H9 (cell line): ENCODE measurements around the gene BIRC3. TPM values are rescaled to one million over a fixed set of nuclear protein-coding genes. Genes with fewer than 3 reads are reported as not detected.

ENCODE experiments used
- DNase-seq: peaks from one replicate; pipeline ENCODE4 v3.0.0-alpha.2; 2017
- H2AFZ ChIP-seq: one replicate; pipeline ENCODE4 v1.6.1; 2013; ENCODE audit warnings: mild to moderate bottlenecking, low read length, control low read depth, moderate library complexity
- H2AK5ac ChIP-seq: 2 replicates; pipeline ENCODE4 v1.6.1; 2013; ENCODE audit warnings: low read length, control low read depth, mixed read lengths; ENCODE audit not compliant: insufficient read length
- H2BK120ac ChIP-seq: one replicate; pipeline ENCODE4 v1.6.1; 2013; ENCODE audit warnings: low read depth, mild to moderate bottlenecking, low read length, control low read depth, inconsistent platforms; ENCODE audit not compliant: poor library complexity, severe bottlenecking
- H2BK12ac ChIP-seq: 2 replicates; pipeline ENCODE4 v1.6.1; 2013; ENCODE audit warnings: low read length, control low read depth, mixed read lengths, low read depth; ENCODE audit not compliant: insufficient read length
- H2BK15ac ChIP-seq: 2 replicates; pipeline ENCODE4 v1.6.1; 2013; ENCODE audit warnings: low read depth, low read length, control low read depth
- H2BK20ac ChIP-seq: one replicate; pipeline ENCODE4 v1.6.1; 2013; ENCODE audit warnings: low read depth, mild to moderate bottlenecking, low read length, control low read depth, inconsistent platforms; ENCODE audit not compliant: poor library complexity, severe bottlenecking
- H2BK5ac ChIP-seq: 2 replicates; pipeline ENCODE4 v1.6.1; 2013; ENCODE audit warnings: low read length, control low read depth, mixed read lengths; ENCODE audit not compliant: insufficient read length
- H3K14ac ChIP-seq: 2 replicates; pipeline ENCODE4 v1.6.1; 2013; ENCODE audit warnings: low read length, control low read depth; ENCODE audit not compliant: insufficient read depth
- H3K18ac ChIP-seq: 2 replicates; pipeline ENCODE4 v1.6.1; 2013; ENCODE audit warnings: low read depth, mild to moderate bottlenecking, mixed read lengths, low read length, control low read depth; ENCODE audit not compliant: insufficient read length
- H3K23ac ChIP-seq: 2 replicates; pipeline ENCODE4 v1.6.1; 2013; ENCODE audit warnings: low read length, control low read depth, mixed read lengths, low read depth; ENCODE audit not compliant: insufficient read length
- H3K23me2 ChIP-seq: 2 replicates; pipeline ENCODE4 v1.6.1; 2013; ENCODE audit warnings: low read depth, mild to moderate bottlenecking, mixed read lengths, low read length, control low read depth; ENCODE audit not compliant: insufficient read length, poor library complexity, severe bottlenecking
- H3K27ac ChIP-seq: 2 replicates; pipeline ENCODE4 v1.5.1; 2013; ENCODE audit warnings: low read length, control low read depth, mixed read lengths, low read depth; ENCODE audit not compliant: insufficient read length
- H3K27me3 ChIP-seq: 2 replicates; pipeline ENCODE4 v1.6.1; 2013; ENCODE audit warnings: low read length, control low read depth, inconsistent platforms; ENCODE audit not compliant: insufficient read depth
- H3K4ac ChIP-seq: 2 replicates; pipeline ENCODE4 v1.6.1; 2013; ENCODE audit warnings: low read depth, mild to moderate bottlenecking, control low read depth, inconsistent platforms, low read length, moderate library complexity
- H3K4me1 ChIP-seq: 2 replicates; pipeline ENCODE4 v1.6.1; 2013; ENCODE audit warnings: low read length, control low read depth, inconsistent platforms; ENCODE audit not compliant: insufficient read depth
- H3K4me2 ChIP-seq: 2 replicates; pipeline ENCODE4 v1.6.1; 2013; ENCODE audit warnings: low read length, control low read depth, mixed read lengths; ENCODE audit not compliant: insufficient read length, insufficient read depth
- H3K56ac ChIP-seq: 2 replicates; pipeline ENCODE4 v1.6.1; 2013; ENCODE audit warnings: low read depth, mild to moderate bottlenecking, mixed read lengths, low read length, control low read depth; ENCODE audit not compliant: insufficient read length
- H3K79me1 ChIP-seq: 2 replicates; pipeline ENCODE4 v1.6.1; 2013; ENCODE audit warnings: low read depth, mild to moderate bottlenecking, moderate library complexity, low read length, control low read depth, inconsistent platforms; ENCODE audit not compliant: insufficient read depth, poor library complexity, severe bottlenecking
- H3K79me2 ChIP-seq: 2 replicates; pipeline ENCODE4 v1.6.1; 2013; ENCODE audit warnings: low read length, control low read depth, inconsistent platforms; ENCODE audit not compliant: insufficient read depth
- H3K9ac ChIP-seq: 2 replicates; pipeline ENCODE4 v1.6.1; 2013; ENCODE audit warnings: low read length, control low read depth, mixed read lengths; ENCODE audit not compliant: insufficient read length; ENCODE audit errors: extremely low read depth
- H3K9me3 ChIP-seq: one replicate; pipeline ENCODE4 v1.6.1; 2013; ENCODE audit warnings: low read depth, low read length, inconsistent platforms; ENCODE audit not compliant: control insufficient read depth
- H3T11ph ChIP-seq: one replicate; pipeline ENCODE4 v1.6.1; 2013; ENCODE audit warnings: mild to moderate bottlenecking, low read length, control low read depth, inconsistent platforms
- H4K20me1 ChIP-seq: one replicate; pipeline ENCODE4 v1.6.1; 2013; ENCODE audit not compliant: control insufficient read depth, insufficient read length, insufficient read depth
- H4K5ac ChIP-seq: 2 replicates; pipeline ENCODE4 v1.6.1; 2013; ENCODE audit warnings: low read depth, mild to moderate bottlenecking, mixed read lengths, low read length, control low read depth; ENCODE audit not compliant: insufficient read length
- H4K8ac ChIP-seq: replicated peaks from 2 replicates; pipeline ENCODE4 v1.6.1; 2013; ENCODE audit warnings: low read length, control low read depth, mixed read lengths, low read depth; ENCODE audit not compliant: insufficient read length
- H4K91ac ChIP-seq: 2 replicates; pipeline ENCODE4 v1.6.1; 2013; ENCODE audit warnings: low read depth, mild to moderate bottlenecking, moderate library complexity, mixed read lengths, low read length, control low read depth; ENCODE audit not compliant: insufficient read length
- H3K27ac Mint-ChIP-seq, 3 experiments: 2 replicates in 2 of 3; 3 replicates in 1 of 3; pipeline ENCODE4 v1.8.0; 2020 to 2021; ENCODE audit warnings: mixed read lengths in 3 of 3, mild to moderate bottlenecking in 1 of 3, moderate library complexity in 1 of 3
- H3K27me3 Mint-ChIP-seq: 2 replicates; pipeline ENCODE4 v1.8.0; 2021; ENCODE audit warnings: low read depth, mild to moderate bottlenecking, moderate library complexity, mixed read lengths
- H3K36me3 Mint-ChIP-seq, 3 experiments: 2 replicates in 2 of 3; 3 replicates in 1 of 3; pipeline ENCODE4 v1.8.0; 2020 to 2021; ENCODE audit warnings: low read depth in 3 of 3, mixed read lengths in 3 of 3; ENCODE audit not compliant: insufficient read depth in 1 of 3
- H3K4me1 Mint-ChIP-seq, 2 experiments: 2 replicates each; pipeline ENCODE4 v1.8.0; 2020; ENCODE audit warnings: mixed read lengths in 2 of 2
- H3K4me3 Mint-ChIP-seq, 2 experiments: 2 replicates in 1 of 2; 3 replicates in 1 of 2; pipeline ENCODE4 v1.8.0; 2020 to 2021; ENCODE audit warnings: mild to moderate bottlenecking in 2 of 2, mixed read lengths in 2 of 2, moderate library complexity in 1 of 2
- H3K9me3 Mint-ChIP-seq, 2 experiments: 2 replicates in 1 of 2; 3 replicates in 1 of 2; pipeline ENCODE4 v1.8.0; 2020; ENCODE audit warnings: mild to moderate bottlenecking in 2 of 2, mixed read lengths in 2 of 2, moderate library complexity in 1 of 2
- WGBS: extraction: QIAGEN DNeasy Blood & Tissue Kit; methylation state at CpG from one replicate; pipeline ENCODE4 v1.1.7; 2013; ENCODE audit warnings: missing lambda C conversion rate, low lambda C conversion rate, mixed read lengths; ENCODE audit not compliant: insufficient read length; ENCODE audit errors: extremely low coverage; 5-methylcytosine and 5-hydroxymethylcytosine counted together
- total RNA-seq: library from RNA; stranded (reverse); gene quantifications from 2 replicates; pipeline ENCODE4 v1.2.1, GENCODE V29; 2021
- TF ChIP-seq, protein P1 (sequence below): fragments of 200-600 bp; sonication (generic); conservative IDR thresholded peaks from 3 replicates; pipeline ENCODE4 v1.8.0; 2021; ENCODE audit warnings: antibody characterized with exemption, mild to moderate bottlenecking

BIRC3 gene
- total RNA-seq, 1 experiment from 2014 or later = 0.04 TPM

DNA sequence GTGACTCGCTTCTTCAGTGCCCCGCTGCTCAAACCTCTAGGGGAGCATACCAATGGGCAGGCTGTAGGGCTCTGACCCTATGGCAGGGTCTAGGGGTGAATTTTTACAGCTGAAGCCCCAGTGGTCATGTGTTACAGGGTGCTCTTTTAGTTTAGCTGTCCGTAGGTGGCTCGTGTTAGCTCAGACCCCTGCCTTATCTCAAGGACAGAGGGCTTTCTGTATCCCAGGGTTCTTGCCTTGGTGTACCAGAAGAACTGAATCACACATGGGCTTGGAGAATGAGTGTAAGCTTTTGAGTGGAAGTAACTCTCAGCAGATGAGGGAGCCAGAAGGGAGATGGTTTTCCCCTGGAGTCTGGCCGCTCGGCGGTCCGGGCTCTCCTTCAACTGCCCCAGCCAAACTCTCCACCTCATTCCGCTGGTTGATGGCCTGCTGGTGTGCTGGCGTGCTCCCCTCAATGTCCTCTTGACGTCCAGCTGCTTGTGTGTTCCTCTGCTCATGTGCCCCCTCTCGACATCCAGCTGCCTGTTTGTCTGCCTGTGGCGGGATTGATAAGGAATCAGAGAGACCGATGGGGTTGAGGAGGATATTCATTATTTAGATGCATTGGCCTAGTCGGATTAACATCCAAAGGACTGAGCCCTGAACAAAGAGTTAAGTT lies 67.3 kb downstream of the BIRC3 start:
- DNase-seq = no peak
- Histone ChIP-seq H2AFZ (no peak overlapping the region), H3K4me2 (no peak overlapping the region), H3K27me3 (no peaks in the 10 kb centered on the region), H3K79me2 (no peaks in the 10 kb centered on the region), H3K23me2 (no peaks in the 10 kb centered on the region), H2BK12ac (no peak overlapping the region), H3K18ac (no peak overlapping the region), H4K91ac (no peak overlapping the region), H4K8ac (no peak overlapping the region), H3K4ac (no peak overlapping the region), H3K56ac (no peak overlapping the region), H4K20me1 (no peaks in the 10 kb centered on the region), H2BK5ac (no peak overlapping the region), H3K27ac (no peak overlapping the region), H3K9ac (no peak overlapping the region), H2BK20ac (no peak overlapping the region), H3T11ph (no peak overlapping the region), H2BK120ac (no peak overlapping the region), H3K9me3 (no peaks in the 10 kb centered on the region), H2AK5ac (no peak overlapping the region), H3K4me1 (no peaks in the 10 kb centered on the region), H4K5ac (no peak overlapping the region), H3K23ac (peak overlapping the region; percentile 69), H2BK15ac (no peak overlapping the region), H3K79me1 (no peaks in the 10 kb centered on the region), H3K14ac (no peak overlapping the region)
- WGBS = no CpG with 5 or more reads among the region's 15 CpGs
- no peaks in the 10 kb centered on the region for H3K9me3 Mint-ChIP-seq
- peaks cover 16 to 18% of the 10 kb centered on the region in 2 experiments for H3K4me1 Mint-ChIP-seq
- H3K4me3 Mint-ChIP-seq = no peak overlapping the region
- H3K27me3 Mint-ChIP-seq = no peaks in the 10 kb centered on the region
- H3K36me3 Mint-ChIP-seq = peaks cover 2 to 36% (median 24%) of the 10 kb centered on the region in 3 experiments; a peak in 5 of 7 replicates
- H3K27ac Mint-ChIP-seq = peak overlapping the region in 2 of 3 experiments; percentile 5 to 30; a peak in 3 of 7 replicates
- TF ChIP-seq, protein P1, sequence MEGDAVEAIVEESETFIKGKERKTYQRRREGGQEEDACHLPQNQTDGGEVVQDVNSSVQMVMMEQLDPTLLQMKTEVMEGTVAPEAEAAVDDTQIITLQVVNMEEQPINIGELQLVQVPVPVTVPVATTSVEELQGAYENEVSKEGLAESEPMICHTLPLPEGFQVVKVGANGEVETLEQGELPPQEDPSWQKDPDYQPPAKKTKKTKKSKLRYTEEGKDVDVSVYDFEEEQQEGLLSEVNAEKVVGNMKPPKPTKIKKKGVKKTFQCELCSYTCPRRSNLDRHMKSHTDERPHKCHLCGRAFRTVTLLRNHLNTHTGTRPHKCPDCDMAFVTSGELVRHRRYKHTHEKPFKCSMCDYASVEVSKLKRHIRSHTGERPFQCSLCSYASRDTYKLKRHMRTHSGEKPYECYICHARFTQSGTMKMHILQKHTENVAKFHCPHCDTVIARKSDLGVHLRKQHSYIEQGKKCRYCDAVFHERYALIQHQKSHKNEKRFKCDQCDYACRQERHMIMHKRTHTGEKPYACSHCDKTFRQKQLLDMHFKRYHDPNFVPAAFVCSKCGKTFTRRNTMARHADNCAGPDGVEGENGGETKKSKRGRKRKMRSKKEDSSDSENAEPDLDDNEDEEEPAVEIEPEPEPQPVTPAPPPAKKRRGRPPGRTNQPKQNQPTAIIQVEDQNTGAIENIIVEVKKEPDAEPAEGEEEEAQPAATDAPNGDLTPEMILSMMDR = no peak
